Measurements from ENCODE around the gene CNOT6.

GRCh38 chr5:180622910-180623309 is 128.7 kb downstream of the CNOT6 start:
- TF ChIP-seq CTCF (conservative IDR thresholded peaks at IDR 0.05 in 1 of 2, IDR thresholded peaks at IDR 0.05 in 1 of 2; ENCODE audit: extremely low read depth in 1 of 2, insufficient read depth in 1 of 2, low read depth in 1 of 2, low read length in 2 of 2): no peak
- no peak for TF ChIP-seq EZH2 (IDR thresholded peaks at IDR 0.05; ENCODE audit: borderline replicate concordance, low read length)

Data from mammary epithelial cell (primary cell).